DMS153 treated with DMSO at 0.1 percent for 48 hours (cell line): ENCODE results near the gene PRR33.
A peak's percentile ranks its signal among the peaks of the same experiment; 100 is the strongest.
"Not testable (repeated sequence)": the region's sequence is repeated elsewhere in the genome, so short reads cannot be mapped to it uniquely, and the experiment has no call there.

Source experiments
- DNase-seq: peaks from one replicate; lab custom pipeline; 2025; ENCODE audit not compliant: unreplicated experiment; lab: John Stamatoyannopoulos, UW

Gene PRR33

DNA sequence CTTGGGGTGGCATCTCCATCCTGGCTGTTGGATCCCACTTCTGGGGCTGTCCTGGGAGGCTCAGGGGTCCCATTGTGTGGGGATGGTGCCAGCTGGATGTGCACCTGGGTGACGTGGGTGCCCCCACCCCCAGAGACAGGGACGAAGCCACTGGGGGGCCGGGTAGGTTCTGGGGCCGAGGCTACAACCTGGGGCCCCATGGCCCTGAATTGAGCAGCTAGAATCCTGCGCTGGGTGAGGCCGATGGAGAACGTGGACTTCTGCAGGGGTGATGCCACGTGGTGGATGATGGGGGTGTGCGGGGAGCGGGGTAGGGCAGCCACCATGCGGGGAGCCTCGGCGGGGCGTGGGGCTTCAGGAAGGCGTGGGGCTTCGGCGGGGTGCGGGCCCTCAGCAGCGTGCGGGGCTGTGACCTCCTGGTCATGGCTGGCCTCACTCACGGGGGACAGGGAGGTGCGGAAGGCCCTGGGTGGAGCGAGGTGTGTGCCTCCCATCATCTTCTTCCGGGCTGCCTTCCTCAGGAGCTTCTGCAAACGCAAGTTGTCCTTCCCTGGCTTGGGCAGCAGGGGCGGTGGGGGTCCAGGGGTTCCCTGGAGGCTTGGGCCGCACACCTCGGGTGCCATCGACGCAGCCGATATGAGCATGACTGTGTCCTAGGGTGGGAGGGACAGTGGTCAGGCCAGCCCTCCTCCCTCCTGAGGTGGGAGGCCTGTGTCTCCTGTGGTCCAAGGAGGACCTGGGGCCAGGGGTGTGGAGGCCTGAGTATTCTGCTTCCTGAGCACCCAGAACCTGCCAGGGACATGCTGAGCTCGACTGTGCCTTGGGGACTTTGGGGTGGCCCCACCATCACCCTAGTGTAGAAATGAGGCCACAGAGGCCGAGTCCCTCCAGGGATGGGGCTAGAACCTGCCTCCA is 1.5 kb downstream of the PRR33 start:
- DNase-seq = no peak

DNA sequence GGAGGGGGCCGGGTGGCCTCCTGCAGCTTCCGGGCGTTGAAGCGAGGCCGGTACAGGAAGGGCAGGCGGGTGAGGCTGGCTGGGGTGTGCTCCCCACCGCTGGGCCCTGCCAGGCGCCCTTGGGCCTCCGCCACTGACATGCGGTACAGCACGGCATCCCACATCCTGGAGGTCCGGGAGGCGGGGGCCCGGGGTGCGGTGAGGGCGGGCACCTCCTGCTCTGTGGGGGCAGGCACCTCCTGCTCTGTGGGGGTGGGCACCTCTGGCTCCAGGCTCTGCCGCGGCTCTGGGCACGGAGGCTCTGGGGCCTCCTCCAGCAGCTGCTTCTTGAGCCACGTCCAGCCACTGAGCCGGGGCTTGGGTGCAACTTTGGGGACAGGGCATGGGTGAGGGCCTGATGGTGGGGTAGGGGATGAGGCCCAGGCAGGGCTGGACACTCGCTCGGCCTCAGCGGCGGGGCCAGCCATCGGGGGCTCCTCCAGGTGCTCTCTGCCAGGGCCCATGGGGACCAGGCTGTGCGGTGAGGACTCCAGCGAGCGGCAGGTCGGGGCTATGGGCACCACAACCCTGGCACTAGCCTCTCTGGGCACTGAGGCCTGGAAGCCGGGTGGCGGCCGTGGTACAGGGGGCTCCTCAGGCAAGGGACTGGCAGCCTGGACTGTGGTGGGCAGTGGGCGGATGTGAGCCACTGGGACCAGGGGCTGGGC is 2.3 kb downstream of the PRR33 start:
- DNase-seq = no peak

DNA sequence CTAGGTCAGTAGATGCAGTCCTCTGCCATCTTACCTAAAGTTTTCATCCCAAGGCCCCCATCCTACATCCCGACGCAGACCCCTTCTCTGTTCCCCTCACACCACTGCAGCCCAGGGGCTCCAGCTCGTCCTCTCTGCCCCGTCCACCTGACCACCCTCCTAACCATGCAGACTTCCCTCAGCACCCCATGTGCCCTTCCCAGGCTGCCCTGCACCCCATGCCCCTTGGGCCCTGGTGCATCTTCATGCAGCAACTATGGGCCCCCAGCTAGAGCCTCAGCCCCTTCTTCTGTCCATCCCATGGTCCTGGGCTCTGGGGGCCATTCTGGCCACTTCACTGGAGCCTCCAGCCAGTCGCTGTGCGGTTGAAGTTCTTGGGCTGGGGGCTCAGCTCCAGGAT is 2.9 kb downstream of the PRR33 start:
- no peak for DNase-seq

GRCh38 chr11:1888347-1888753 is 3.3 kb downstream of the PRR33 start:
- no peak for DNase-seq

DNA sequence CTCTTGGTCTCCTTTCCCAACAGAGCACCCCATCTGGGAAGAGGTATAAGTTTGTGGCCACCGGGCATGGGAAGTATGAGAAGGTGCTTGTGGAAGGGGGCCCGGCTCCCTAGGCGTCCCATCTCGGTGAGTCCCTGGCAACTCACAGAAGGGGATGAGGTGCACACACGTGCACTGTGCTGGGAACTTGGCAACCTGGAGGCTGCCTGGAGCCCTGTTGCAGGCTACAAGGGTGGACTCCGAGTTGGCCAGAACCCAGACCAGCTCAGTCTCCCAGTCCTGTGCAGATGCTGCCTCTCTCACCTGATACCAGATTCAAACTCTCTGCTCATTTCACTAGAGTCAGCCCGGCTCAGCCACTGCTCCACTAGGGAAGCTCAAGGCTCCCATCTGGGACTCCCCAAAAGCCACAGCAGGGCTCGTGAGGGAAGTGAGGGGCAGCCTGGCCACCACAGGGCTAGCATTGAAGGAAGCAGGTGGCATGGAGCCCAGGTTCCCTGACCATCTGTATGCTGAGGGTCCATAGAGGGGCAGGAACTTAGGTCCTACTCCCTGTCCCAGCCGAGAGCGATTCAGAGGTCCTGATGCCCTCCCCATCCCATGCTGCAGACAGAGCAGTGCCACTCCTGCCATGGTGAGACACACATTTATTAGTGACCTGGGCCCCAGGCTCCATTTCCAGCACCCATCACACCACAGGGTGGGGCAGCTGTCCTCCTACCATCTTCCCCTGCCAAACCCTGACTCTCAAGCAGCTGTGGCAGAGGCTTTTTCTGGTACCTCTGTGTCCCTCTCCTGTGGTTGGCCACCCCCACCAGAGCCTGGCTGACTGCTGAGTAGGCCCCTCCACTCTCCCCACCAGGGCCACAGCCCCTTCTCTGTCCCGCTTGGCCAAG is 4.0 kb downstream of the PRR33 start:
- no peak for DNase-seq

- not testable (repeated sequence) for DNase-seq
Measured at GRCh38 chr11:1886551-1886950, 5.1 kb downstream of the PRR33 start.

DNA sequence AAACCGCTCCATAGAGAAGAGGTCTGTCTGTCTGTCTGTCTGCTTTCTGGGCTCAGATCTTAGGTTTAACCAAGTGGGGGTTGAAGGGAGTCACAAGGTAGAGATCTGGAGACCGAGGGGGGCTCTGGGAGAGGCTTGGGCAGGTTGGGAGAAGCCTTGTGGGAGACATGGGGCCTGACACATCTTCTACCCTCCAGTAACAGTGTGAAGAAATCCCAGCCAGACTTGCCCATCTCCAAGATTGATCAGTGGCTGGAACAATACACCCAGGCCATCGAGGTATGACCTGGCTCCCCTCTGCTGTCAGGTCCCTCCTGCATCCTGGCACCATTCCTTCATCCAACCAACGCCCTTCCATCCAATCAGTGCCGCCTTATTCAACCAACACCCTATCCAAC is 7.4 kb downstream of the PRR33 start:
- no peak for DNase-seq

DNA sequence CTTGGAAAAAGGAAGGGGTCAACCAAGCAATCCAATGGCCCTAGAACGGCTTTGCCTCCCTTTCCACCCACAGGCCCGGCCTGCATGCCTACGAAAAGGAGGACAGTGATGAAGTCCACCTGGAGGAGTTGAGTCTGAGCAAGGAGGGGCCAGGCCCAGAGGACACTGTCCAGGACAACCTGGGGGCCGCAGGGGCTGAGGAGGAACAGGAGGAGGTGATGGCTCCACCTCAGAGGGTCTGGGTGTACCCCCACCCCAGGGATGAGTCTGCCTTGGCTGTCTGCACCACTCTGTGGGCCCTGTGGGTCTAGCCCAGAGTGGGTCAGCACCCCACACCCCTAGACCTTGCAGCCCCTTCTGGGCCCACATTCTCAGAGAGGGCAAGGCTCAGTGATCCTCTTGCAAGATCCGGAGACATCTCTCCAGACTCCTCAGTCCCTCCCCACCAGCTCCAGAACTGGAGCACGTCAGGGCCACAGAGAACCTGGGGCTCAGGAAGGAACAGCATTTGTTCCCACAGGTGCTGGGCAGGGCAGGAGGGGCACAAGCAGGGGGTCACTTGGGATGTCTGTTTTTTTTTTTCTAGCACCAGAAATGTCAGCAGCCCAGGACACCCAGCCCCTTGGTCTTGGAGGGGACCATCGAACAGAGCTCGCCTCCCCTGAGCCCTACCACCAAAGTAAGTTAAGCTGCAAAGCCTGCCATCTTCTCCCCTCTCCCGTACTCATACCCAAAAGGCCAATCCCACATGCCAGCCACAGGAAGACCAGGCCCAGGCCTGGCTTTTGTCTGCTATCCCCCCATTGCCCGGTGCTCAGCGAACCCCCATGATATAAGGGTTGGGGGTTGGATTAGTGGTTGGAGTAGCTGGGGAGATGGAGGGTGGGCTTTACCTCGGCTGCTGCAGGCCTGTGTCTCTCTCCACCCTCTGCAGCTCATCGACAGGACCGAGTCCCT is 8.1 kb downstream of the PRR33 start:
- no peak for DNase-seq

DNA sequence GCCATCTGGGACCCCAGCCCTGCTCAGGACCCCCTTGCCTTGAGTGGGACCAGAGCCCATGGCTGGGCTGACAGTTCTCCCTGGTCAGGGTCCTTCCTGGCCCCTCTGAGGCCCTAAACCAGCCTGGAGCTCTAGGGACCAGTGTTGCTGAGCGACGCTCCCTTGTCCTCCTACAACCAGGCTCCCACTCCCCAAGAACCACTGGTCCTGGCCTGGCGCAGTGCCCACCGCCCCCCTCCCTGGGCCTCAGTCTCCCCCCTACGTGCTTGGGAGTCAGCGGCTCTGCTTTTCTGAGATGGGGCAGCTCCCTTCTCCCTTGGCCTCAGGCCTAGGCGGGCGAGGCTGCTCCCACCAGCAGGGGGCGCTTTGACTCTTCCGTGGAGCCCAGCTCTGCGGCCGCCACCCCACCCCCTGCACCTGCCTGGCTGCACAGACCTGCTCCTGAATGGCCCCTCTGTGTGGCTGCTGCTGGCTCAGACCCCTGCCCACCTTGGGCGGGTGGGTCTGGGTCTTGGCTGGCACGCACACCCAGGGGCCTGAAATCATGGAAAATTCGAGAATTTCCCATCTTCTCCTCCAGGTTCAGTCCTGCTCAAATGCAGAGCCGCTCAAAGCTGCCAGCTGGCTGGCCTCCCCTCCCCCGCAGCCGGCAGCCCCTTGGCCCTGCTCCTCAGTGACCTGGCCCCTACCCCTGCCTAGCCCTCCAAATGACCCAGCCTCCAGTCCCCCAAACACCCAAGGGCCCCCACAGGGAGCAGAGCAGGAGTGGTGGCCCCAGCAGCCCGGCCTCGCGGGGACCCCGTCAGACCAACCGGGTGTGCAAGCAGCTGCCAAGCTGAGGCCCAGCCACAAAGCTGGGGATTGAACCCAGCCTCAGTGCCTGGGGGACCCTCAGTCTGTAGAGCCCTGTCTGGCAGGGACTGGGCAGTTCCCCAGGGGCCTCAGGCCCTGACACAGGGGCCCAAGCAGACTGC is 9.1 kb downstream of the PRR33 start:
- DNase-seq = peak; percentile 53

DNA sequence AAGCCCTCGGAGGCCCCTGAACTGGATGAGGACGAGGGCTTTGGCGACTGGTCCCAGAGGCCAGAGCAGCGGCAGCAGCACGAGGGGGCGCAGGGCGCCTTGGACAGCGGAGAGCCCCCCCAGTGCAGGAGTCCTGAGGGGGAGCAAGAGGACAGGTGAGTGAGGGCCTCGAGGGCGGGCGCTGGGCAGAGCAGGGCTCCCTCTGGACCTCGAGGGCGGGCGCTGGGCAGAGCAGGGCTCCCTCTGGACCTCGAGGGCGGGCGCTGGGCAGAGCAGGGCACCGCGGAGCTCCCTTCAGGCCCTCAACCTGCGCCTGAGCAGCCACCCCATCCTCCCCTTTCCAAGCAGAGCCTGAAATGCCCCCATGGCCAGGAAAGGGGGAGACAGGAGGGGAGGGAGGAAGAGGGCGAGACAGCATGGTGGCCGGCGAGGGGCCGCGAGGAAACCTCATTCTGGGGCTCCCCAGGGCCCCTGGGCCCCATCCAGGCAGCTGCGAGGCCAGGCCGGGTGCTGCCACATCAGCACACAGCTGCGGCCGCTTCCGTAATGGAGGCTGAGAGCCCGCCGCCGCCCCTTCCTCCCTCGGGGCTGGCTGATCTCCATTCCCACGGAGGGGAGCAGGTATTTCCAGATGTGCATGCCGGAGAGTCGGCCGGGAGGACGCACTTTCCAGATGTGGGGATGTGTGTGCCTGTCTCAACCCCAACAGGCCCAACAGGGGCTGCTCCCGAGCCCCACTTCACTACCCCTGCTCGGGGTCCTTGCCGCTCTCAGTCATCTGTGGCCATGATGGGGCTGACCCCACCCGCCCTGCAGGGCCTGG is 10.0 kb downstream of the PRR33 start:
- DNase-seq = no peak

GRCh38 chr11:1880746-1881441 is 10.8 kb downstream of the PRR33 start:
- no peak for DNase-seq

- no peak for DNase-seq
Measured at GRCh38 chr11:1879941-1880720, 11.6 kb downstream of the PRR33 start.

DNA sequence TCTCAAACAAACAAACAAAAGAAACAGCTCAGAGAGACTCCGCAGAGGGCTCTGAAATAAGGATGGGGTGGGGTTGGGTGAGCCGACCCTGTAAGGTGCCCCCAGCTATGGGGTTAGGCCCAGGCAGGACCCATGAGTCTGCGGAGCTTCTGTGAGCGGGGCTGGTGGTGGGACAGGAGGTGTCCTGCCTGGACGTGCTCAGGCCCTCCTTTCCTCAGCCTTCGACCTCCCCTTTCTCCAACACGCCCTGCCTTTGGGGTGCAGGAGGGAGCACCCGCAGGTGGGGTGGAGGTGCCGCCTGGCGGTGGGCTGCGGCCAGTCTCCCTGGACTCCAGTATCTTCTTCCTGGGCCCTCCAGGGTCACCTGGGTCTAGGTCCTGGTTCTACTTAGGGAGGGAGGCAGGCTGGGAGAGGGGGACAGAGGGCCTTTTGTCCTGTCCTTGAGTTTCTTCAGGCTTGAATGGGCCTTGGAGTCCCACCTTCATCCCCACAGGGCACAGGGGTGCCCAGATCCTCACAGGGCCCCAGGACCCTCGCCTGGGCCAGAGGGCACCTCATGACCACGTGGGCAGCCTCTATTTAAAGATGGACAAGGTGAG is 12.3 kb downstream of the PRR33 start:
- DNase-seq = no peak

DNA sequence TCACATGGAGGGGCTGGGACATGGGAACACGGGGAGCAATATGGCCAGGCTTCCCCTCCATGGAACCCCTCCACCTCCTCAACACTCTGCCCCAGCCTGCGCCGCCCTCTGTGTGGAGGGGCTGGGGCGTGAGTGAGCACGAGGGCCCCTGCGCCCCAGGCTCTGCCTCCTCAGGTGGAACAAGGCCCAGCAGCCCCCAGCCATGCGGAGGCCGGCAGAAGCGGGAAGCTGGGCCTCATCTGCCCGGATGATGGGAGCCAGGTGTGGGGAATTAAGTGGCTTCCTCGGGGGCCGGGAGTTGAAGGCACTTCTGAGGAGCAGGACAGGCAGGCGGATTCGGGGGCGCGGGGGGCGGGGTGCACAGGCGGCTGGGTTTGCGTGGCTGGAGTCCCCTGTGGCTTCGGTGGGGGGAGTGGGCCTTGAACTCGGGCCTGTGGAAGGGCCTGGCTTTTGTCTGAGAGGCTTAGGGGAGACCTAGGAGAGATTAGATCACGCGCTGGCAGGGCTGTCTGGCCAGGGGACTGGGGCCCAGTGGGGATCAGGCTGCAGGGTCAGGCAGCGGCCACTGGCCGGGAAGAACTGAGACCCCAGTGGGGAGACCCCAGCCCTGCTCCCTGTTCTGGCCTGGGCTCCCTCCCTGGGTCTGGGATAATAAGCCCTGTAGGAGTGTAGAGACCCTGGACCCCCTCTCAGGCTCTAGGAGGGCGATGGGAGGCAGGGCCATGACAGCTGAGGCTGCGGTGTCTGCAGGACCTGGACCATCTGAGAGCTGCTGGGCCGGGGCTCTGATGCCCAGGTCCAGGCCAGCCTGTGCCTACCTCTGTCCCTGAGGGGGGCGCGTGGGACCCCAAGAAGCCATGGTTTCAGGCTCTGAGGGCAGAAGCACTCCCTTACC is 13.3 kb downstream of the PRR33 start:
- DNase-seq = no peak
